Colonic mucosa (tissue), 4 donors: Measurements from ENCODE around the gene RGL1. TPM values are rescaled to one million over a fixed set of nuclear protein-coding genes. Genes with fewer than 3 reads are reported as not detected.

Source experiments
- DNase-seq: peaks from one replicate; pipeline ENCODE4 v3.0.0-alpha.2; 2020
- H3K27ac ChIP-seq: fragments of 200-600 bp; one replicate; pipeline ENCODE4 v1.8.0; 2021
- H3K27me3 ChIP-seq: fragments of 200-600 bp; one replicate; pipeline ENCODE4 v1.8.0; 2021
- H3K36me3 ChIP-seq: fragments of 200-600 bp; one replicate; pipeline ENCODE4 v1.8.0; 2021
- H3K4me1 ChIP-seq: fragments of 200-600 bp; one replicate; pipeline ENCODE4 v1.8.0; 2021; ENCODE audit warnings: mild to moderate bottlenecking
- H3K4me3 ChIP-seq: fragments of 200-600 bp; one replicate; pipeline ENCODE4 v1.8.0; 2021
- H3K9ac ChIP-seq, 2 donors: one replicate each; pipeline ENCODE4 v1.7.0; 2013; ENCODE audit warnings: control low read depth in 2 of 2, low read depth in 2 of 2, low read length in 2 of 2
- H3K9me3 ChIP-seq: fragments of 200-600 bp; one replicate; pipeline ENCODE4 v1.8.0; 2021
- CTCF ChIP-seq: fragments of 200-600 bp; IDR thresholded peaks from one replicate; pipeline ENCODE4 v1.8.0; 2022; ENCODE audit warnings: antibody characterized with exemption, mild to moderate bottlenecking
- intact Hi-C: fragments of 100-400 bp; cut with DNase I; formaldehyde crosslinking; loops from one replicate; pipeline ENCODE4 v1.14.1; 2022
- total RNA-seq, 2 donors: library from RNA; stranded (reverse); fragmentation: NEBNext Ultra II Directional in 1 of 2; extraction: Animal tissue kit (Norgen Biotek cat#: 25700) in 1 of 2; gene quantifications; one replicate each; pipeline ENCODE4 v1.2.1, GENCODE V29; 2021
- donor health status: healthy.
- donor health status: DM: no; HTN: no; CAD: no.
- donor health status: DM: no; HTN: no; CAD: no.

RGL1 gene
- total RNA-seq, 2 donors from 2014 or later: 4.0 to 9.5 TPM

GRCh38 chr1:183841950-183842794, 37.3 kb downstream of the RGL1 start:
- no peak overlapping the region for H3K4me3 ChIP-seq
- DNase-seq: no peak
- H3K27me3 ChIP-seq: no peaks in the 10 kb centered on the region
- H3K9me3 ChIP-seq: no peaks in the 10 kb centered on the region
- no peaks in the 10 kb centered on the region for H3K36me3 ChIP-seq
- H3K27ac ChIP-seq: peak overlapping the region; percentile 51
- no peak for TF ChIP-seq CTCF
- no peak overlapping the region for H3K9ac ChIP-seq
- intact Hi-C loops: no loop called here
- H3K4me1 ChIP-seq: peaks cover 3% of the 10 kb centered on the region

- peaks cover 3% of the 10 kb centered on the region for H3K4me1 ChIP-seq
- intact Hi-C loops: no loop called here
- no peaks in the 10 kb centered on the region for H3K9me3 ChIP-seq
- H3K4me3 ChIP-seq: no peak overlapping the region
- DNase-seq: no peak
- H3K27ac ChIP-seq: peak overlapping the region; percentile 51
- no peaks in the 10 kb centered on the region for H3K36me3 ChIP-seq
- H3K27me3 ChIP-seq: no peaks in the 10 kb centered on the region
- H3K9ac ChIP-seq: no peak overlapping the region
- no peak for TF ChIP-seq CTCF
Observed at GRCh38 chr1:183842795-183843144, 37.9 kb downstream of the RGL1 start.

DNA sequence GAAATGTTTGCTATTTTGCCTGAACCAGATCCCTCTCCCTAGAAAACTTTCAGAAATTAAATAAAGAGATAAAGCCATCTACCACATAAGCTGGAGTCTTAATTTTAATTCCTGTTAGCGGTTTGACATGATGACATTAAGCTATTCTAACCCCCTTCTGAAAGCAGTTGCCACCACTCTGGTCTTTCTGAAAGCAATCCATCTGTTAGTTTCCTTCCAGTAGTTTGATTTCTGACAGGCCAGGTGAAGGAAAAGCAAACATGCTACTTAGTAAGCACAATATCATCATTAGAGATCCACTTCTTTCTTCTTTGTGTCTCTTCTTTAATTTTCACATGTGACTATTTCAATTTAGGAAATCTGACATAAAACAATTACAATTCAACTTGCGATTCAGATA, 39.9 kb downstream of the RGL1 start:
- no peak for TF ChIP-seq CTCF
- H3K9me3 ChIP-seq: no peaks in the 10 kb centered on the region
- H3K9ac ChIP-seq: no peak overlapping the region
- no peak for DNase-seq
- no peaks in the 10 kb centered on the region for H3K36me3 ChIP-seq
- H3K27me3 ChIP-seq: no peaks in the 10 kb centered on the region
- no peak overlapping the region for H3K27ac ChIP-seq
- intact Hi-C loops: no loop called here
- peaks cover 3% of the 10 kb centered on the region for H3K4me1 ChIP-seq
- H3K4me3 ChIP-seq: no peak overlapping the region

GRCh38 chr1:183845681-183846080, 40.8 kb downstream of the RGL1 start:
- Histone ChIP-seq H3K36me3 (no peaks in the 10 kb centered on the region), H3K4me3 (no peak overlapping the region), H3K9me3 (no peaks in the 10 kb centered on the region), H3K27me3 (no peaks in the 10 kb centered on the region), H3K4me1 (peaks cover 3% of the 10 kb centered on the region), H3K9ac (no peak overlapping the region), H3K27ac (no peak overlapping the region)
- intact Hi-C loops: no loop called here
- DNase-seq: no peak
- TF ChIP-seq CTCF: no peak

GRCh38 chr1:183847641-183848040, 42.7 kb downstream of the RGL1 start:
- Histone ChIP-seq H3K9ac (no peak overlapping the region), H3K9me3 (no peaks in the 10 kb centered on the region), H3K36me3 (no peaks in the 10 kb centered on the region), H3K27ac (no peak overlapping the region), H3K27me3 (no peaks in the 10 kb centered on the region), H3K4me1 (no peaks in the 10 kb centered on the region), H3K4me3 (no peak overlapping the region)
- DNase-seq: no peak
- intact Hi-C loops: no loop called here
- TF ChIP-seq CTCF: no peak
